Ishikawa (cell line): ENCODE data around the gene SLC25A19.

Source experiments
- EP300 ChIP-seq: IDR thresholded peaks from 2 replicates; pipeline ENCODE4 v1.6.1; 2012; ENCODE audit warnings: borderline replicate concordance
- TF ChIP-seq, protein P1 (sequence below): IDR thresholded peaks from 2 replicates; pipeline ENCODE4 v1.6.1; 2012; ENCODE audit warnings: low read depth, mild to moderate bottlenecking

DNA sequence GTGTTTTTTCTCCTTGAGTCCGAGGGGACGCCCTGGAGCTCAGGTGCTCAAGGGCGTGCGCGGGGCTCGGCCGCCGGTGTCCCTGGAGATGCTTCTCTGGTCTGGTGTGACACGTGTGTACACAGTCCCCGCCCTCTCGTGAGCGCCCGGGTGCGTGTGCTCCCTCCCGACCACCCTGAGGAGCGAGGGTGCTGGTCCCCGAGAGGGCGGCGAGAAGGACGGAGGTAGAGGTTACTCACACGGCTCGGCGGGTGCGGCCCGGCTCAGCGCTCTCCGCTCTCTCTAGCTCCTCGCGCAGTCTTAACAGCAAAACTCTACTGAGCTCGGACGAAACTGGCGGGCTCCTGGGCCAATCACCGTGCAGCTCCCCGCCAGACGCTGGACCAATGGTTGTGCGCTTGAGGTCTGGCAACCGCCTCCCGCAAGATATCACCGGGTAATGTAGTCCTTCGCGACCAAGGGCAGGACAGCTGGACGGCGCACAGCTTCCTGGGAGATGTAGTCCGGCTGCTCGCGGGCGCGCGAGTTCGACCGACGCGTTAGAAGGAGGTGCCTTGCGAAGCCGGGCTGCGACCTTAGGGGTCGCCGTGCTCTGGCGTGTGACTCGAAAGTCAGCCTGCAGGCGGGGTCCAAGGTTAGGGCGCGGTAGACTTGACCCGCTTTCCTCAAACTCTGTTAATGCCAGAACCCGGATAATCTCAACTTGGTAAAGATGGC is at the start of gene SLC25A19:
- TF ChIP-seq, protein P1, sequence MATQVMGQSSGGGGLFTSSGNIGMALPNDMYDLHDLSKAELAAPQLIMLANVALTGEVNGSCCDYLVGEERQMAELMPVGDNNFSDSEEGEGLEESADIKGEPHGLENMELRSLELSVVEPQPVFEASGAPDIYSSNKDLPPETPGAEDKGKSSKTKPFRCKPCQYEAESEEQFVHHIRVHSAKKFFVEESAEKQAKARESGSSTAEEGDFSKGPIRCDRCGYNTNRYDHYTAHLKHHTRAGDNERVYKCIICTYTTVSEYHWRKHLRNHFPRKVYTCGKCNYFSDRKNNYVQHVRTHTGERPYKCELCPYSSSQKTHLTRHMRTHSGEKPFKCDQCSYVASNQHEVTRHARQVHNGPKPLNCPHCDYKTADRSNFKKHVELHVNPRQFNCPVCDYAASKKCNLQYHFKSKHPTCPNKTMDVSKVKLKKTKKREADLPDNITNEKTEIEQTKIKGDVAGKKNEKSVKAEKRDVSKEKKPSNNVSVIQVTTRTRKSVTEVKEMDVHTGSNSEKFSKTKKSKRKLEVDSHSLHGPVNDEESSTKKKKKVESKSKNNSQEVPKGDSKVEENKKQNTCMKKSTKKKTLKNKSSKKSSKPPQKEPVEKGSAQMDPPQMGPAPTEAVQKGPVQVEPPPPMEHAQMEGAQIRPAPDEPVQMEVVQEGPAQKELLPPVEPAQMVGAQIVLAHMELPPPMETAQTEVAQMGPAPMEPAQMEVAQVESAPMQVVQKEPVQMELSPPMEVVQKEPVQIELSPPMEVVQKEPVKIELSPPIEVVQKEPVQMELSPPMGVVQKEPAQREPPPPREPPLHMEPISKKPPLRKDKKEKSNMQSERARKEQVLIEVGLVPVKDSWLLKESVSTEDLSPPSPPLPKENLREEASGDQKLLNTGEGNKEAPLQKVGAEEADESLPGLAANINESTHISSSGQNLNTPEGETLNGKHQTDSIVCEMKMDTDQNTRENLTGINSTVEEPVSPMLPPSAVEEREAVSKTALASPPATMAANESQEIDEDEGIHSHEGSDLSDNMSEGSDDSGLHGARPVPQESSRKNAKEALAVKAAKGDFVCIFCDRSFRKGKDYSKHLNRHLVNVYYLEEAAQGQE, result no peak
- no peak for TF ChIP-seq EP300
